Omental fat pad (tissue), 4 donors: Measurements from ENCODE around the gene KNOP1. TPM values are rescaled to one million over a fixed set of nuclear protein-coding genes. Genes with fewer than 3 reads are reported as not detected.
"Not testable (repeated sequence)": the region's sequence is repeated elsewhere in the genome, so short reads cannot be mapped to it uniquely, and the experiment has no call there.

Experiments used
- ATAC-seq: fragments of 150-250 bp; one replicate; pipeline ENCODE4 v1.9.1; 2016; ENCODE audit warnings: mild to moderate bottlenecking, moderate library complexity; ENCODE audit not compliant: low FRiP score
- DNase-seq: peaks from one replicate; pipeline ENCODE4 v3.0.0-alpha.2; 2019; ENCODE audit warnings: low spot score
- CTCF ChIP-seq, 3 donors: fragments of 450-650 bp; IDR thresholded peaks; one replicate each; pipeline ENCODE4 v1.5.1; 2016 to 2017; ENCODE audit warnings: antibody characterized with exemption in 3 of 3, mild to moderate bottlenecking in 3 of 3, moderate library complexity in 2 of 3
- total RNA-seq, 4 donors: library from RNA; depleted of rRNA; stranded (reverse); fragments of >200 nt; gene quantifications; one replicate each; pipeline ENCODE4 v1.1.0, GENCODE V29; 2016

Gene KNOP1
- total RNA-seq, 4 donors from 2014 or later = 4.6 to 19.9 (median 10.1) TPM

- no peak for TF ChIP-seq CTCF (IDR thresholded peaks at IDR 0.05)
- DNase-seq = no peak
These were observed 4.4 kb upstream of the KNOP1 start for GRCh38 chr16:19722269-19722952.

GRCh38 chr16:19718624-19718965 lies 568 bp upstream of the KNOP1 start:
- TF ChIP-seq CTCF (IDR thresholded peaks at IDR 0.05) = no peak
- DNase-seq (no peak), ATAC-seq (peak; percentile 2)

More at GRCh38 chr16:19722269-19722952, 4.4 kb upstream of the KNOP1 start:
- no peak for ATAC-seq

GRCh38 chr16:19717314-19717713 lies 713 bp downstream of the KNOP1 start:
- no peak for TF ChIP-seq CTCF (IDR thresholded peaks at IDR 0.05)
- ATAC-seq = no peak
- no peak for DNase-seq

- not testable (repeated sequence) for DNase-seq, ATAC-seq
These were observed 1.3 kb downstream of the KNOP1 start for GRCh38 chr16:19716728-19717127.

- ATAC-seq = no peak
- TF ChIP-seq CTCF (IDR thresholded peaks at IDR 0.05) = no peak
- DNase-seq = no peak
These were observed 1.8 kb downstream of the KNOP1 start for GRCh38 chr16:19716183-19716582.

GRCh38 chr16:19715566-19715965 lies 2.5 kb downstream of the KNOP1 start:
- no peak for TF ChIP-seq CTCF (IDR thresholded peaks at IDR 0.05)
- ATAC-seq = no peak
- DNase-seq = no peak

GRCh38 chr16:19713697-19714096 lies 4.3 kb downstream of the KNOP1 start:
- DNase-seq (no peak), ATAC-seq (no peak)
- TF ChIP-seq CTCF (IDR thresholded peaks at IDR 0.05) = no peak
